IPS-NIHi7 (cell line): Measurements from ENCODE around the gene CRIP2.

Source experiments
- DNase-seq: peaks from one replicate; pipeline ENCODE4 v3.0.0; 2012; ENCODE audit warnings: mixed read lengths; ENCODE audit errors: extremely low spot score

Gene CRIP2

GRCh38 chr14:105498430-105499255 is 24.0 kb downstream of the CRIP2 start:
- no peak for DNase-seq

GRCh38 chr14:105499256-105500035 is 24.8 kb downstream of the CRIP2 start:
- no peak for DNase-seq

DNA sequence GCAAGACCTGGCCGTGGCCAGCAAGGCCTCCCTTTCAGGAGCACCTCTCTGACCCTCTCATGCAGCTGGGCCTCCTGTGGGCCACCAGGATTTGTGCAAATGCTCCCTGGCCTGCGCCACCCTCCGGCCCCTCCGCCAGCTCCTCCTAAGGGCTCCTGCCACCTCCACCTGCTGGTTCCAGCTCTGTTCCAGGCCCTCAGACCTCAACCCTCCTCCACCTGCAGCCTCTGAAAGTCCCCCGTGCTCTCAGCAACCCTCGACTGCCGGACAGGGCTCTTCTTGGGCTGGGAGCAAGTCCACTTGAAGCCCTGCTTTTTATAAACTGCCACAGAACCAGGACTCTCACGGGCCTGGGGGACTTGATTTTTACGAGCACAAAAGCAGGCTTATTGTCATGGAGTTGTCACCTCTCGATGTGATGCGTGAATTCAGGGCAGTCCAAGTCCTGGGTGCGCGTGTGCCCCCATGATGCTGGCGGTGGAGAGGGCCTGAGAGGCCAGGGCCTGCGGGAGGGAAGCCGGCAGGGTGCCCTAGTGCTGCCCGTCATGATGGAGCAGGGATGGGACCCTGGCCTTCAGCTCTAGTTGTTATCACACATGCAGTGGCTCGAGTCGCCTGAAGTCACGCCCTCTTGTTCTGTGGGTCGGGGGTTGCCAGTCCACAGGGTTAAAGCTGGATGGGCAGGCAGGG is 25.6 kb downstream of the CRIP2 start:
- no peak for DNase-seq

DNA sequence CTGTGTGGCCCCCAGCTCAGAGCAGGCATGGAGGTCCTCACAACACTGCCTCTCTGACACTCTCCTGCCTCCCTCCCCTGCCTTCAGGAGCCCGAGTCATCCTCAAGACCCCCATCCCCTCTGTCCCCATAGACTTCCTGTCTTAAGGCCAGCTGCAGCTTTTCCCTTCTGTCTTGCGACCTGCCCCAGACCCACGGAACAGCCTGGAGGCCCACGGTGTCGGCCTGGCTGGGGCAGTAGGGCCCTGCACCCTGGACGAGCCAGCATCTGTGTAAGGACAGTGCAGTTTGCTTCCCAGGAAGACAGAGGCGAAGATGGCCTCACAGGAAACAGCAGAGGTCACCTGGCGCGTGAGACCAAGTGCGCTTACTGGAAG is 26.1 kb downstream of the CRIP2 start:
- no peak for DNase-seq

DNA sequence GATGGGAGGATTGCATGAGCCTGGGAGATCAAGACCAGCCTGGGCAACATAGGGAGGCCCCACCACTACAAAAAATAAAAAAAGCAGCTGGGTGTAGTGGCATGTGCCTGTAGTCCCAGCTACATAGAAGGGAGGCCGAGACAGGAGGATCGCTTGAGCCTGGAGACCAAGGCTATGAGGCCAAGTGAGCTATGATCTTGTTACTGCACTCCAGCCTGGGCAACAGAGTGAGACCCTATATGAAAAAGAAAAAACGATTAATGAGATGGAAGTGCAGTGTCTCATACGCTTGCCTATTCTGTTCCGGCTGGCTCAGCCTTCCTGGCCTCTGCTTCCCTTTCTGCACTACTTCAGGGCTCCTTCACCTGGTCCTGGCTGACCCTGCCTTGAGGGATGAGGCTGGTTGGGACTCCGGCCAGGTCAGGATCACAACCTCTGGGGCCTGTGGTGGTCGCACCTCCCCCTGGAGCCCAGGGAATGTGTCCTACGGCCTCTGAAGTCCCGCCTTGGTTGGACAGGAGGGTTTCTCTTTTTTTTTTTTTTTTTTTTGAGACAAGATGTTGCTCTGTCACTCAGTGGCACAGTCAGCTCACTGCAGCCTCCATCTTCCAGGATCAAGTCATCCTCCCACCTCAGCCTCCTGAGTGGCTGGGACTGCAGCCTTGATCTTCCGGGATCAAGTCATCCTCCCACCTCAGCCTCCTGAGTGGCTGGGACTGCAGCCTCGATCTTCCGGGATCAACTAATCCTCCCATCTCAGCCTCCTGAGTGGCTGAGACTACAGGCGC is 27.1 kb downstream of the CRIP2 start:
- DNase-seq: no peak

- DNase-seq: no peak
Observed at GRCh38 chr14:105502446-105503295, 28.1 kb downstream of the CRIP2 start.

GRCh38 chr14:105503296-105503640 is 28.6 kb downstream of the CRIP2 start:
- no peak for DNase-seq

GRCh38 chr14:105503935-105504692 is 29.5 kb downstream of the CRIP2 start:
- no peak for DNase-seq

DNA sequence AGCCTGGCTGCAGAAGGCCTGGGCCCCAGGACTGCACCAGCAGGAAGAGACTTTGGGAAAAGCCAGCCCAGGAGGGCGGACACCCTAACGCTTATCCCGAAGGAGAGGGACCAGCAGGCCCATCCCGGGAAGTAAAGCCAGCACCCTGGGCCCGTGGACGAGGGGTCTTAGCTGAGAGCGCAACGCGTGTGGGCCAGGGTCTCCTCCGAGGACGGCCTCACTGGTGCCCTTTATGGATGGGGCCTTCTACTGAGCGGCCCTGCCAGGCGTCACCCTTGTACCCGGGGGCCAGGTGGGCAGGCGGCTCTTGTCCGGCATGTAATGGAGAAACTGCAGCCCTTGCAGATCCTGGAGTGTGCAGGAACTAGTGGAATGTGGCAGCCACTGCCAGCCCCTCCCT is 30.5 kb downstream of the CRIP2 start:
- no peak for DNase-seq

GRCh38 chr14:105507247-105507646 is 32.6 kb downstream of the CRIP2 start:
- no peak for DNase-seq

- DNase-seq: no peak
Observed at GRCh38 chr14:105508069-105508468, 33.4 kb downstream of the CRIP2 start.

DNA sequence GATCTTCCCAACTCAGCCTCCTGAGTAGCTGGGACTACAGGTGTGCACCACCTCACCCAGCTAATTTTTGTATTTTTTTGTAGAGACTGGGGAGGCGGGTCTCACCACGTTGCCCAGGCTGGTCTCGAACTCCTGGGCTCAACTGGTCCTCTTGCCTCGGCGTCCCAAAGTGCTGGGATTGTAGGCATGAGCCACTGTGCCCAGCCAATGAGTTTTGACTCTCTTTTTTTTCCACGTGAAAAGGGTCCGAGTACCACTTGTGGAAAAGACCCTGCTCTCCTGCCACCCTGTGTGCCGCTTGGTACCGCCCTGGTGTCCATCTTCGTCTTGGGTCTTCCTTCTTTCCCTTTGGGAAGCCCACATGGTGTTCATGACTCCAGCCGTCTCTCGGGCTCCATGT is 34.0 kb downstream of the CRIP2 start:
- no peak for DNase-seq

- no peak for DNase-seq
Observed at GRCh38 chr14:105517096-105517495, 42.5 kb downstream of the CRIP2 start.

DNA sequence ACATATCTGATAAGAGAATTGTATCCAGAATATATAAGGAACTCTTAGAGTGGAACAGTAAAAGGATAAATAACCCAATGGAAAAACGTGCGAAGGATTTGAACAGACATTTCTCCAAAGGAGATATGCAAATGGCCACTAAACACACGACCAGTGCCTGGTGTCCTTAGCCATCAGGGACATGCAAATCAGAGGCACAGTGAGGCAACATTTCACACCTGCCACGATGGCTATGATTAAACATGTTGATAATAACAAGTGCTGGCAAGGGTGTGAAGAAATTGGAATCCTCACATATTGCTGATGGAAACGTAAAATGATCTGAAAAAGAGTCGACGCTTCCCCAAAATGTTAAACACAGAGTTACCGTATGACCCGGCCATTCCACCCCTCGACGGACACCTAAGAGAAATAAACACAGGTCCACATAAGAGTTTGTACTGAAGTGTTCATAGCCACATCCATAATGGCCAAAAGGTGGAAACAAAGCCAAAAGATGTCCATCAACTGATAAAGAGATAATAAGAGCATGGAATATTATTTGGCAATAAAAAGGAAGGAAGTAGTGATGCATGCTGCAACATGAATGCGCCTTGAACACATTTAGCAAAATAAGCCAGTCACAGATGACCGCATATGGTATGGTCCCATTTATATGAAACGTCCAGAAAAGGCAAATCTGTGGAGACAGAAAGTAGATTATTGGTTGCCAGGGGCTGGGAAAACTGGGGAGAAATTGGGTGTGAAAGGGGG is 45.5 kb downstream of the CRIP2 start:
- no peak for DNase-seq

- DNase-seq: no peak
Observed at GRCh38 chr14:105525326-105525725, 50.7 kb downstream of the CRIP2 start.

DNA sequence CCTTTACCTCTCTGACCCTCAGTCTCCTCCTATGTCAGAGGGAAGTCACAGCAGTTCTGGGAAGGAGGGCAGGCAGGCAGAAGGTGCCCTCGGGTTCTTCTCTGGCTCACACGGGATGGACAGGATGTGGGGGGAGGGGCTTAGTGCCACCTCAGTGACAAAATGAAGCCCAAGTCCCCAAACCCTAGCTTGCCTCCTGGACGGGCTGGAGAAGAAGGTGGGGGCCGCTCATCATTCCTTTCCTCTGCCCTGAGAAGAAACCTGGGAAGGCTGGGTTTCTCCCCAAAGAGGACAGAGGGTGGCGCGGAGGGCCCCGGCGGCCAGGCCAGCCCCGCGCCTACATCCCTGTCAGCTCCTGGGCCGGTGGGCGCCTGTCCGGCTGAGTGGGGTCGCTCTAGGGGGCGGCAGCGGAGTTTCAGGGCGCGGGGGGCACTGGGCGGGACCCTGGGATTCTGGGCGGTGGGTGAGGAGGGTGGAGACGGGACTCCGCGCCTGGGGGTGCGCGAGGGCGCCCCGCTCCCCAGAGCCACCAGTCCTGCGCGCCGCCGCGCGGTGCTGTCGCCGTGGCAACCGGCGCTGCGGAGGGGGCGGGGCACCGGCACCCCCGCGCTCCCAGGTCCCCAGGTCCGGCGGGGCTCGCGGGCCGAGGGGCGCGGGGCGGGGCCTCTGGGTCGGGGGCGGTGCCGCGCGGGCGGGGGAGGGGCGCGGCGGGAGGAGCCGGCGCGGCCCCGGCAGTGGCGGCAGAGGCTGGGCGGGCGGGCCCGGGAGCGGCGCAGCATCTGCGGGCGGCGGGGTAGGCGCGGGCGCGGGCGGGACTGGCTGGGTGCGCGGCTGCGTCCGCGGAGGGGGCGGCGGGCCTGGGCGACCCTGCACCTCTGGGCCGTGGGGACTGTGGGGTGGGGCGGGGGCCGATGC is 51.5 kb downstream of the CRIP2 start, which contains the start of gene TMEM121:
TMEM121 (plus strand) TSS at position 723 of the 915 bp plus-strand sequence. CDS start 2,252 bp downstream, outside the sequence.
- DNase-seq: peak; percentile 54

- DNase-seq: no peak
Observed at GRCh38 chr14:105526776-105527380, 52.3 kb downstream of the CRIP2 start.

DNA sequence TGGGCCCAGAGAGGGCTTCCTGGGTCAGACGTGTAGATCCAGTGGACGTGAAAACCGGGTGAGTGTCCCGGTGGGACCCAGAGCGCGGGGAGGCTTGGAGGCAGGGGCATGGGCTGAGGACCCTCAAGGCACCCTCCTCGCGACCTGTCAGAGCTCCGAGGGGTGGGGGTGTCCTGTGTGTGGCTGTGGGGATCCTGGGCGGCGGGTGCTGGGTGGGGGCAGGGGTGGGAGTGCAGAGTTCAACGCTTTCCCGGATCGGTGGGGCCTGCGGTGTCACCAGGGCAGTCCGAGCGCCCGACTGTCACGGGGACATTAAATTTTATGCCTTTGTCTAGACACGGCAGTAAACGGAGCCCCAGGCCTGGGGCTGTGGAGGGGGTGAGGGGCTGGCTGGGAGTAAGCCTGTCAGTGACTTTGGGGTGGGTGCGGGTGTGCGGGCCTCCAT is 52.8 kb downstream of the CRIP2 start:
- no peak for DNase-seq
